GM19351 (cell line): ENCODE results near the gene TMEM270.
"Not testable (repeated sequence)": the region's sequence is repeated elsewhere in the genome, so short reads cannot be mapped to it uniquely, and the experiment has no call there.

Experiments used
- ATAC-seq: cut with Tn5 transposase; IDR thresholded peaks from one replicate; pipeline ENCODE4 v1.9.1; 2021; ENCODE audit warnings: mild to moderate bottlenecking, moderate library complexity; ENCODE audit not compliant: unreplicated experiment

TMEM270 gene

GRCh38 chr7:73860859-73861258 is at the start of gene TMEM270:
TSS of gene TMEM270 (plus strand) at chr7:73861159. CDS start at chr7:73861195, 36 bp downstream.
- no peak for ATAC-seq

DNA sequence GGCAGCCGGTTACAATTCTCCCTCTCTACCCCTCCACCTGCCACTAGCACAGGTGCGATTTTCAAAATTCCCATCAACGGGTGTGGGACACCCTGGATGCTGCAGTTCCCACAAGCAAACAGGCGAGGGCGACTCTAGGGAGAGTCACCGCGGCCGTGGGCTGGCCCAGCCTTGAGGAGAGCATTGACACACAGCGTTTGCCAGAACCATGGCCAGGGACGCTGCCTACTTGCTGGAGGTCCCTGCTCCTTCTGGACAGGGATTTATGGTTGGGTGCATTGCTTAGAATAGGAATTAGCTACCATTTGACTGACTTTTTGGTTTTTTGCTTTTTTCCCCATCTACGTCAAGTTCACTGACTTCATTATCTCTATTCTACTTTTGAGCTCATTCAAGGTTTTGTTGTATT is 49.2 kb upstream of the TMEM270 start:
- ATAC-seq = no peak

DNA sequence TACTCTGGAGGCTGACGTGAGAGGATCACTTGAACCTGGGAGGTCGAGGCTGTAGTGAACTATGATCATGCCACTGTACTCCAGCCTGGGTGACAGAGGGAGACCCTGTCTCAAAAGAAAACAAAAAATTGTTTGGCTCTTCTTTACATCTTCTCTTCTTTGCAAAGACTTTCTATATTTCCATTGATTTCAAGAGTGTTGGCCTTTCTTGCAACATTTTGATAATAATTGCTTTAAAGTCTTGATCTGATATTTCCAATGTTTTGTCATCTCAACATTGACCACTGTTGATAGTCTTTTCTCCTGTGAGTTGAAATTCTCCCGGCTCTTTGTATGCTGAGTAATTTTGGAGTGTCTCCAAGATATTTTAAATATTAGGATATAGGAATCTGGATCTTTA is 48.0 kb upstream of the TMEM270 start:
- no peak for ATAC-seq

DNA sequence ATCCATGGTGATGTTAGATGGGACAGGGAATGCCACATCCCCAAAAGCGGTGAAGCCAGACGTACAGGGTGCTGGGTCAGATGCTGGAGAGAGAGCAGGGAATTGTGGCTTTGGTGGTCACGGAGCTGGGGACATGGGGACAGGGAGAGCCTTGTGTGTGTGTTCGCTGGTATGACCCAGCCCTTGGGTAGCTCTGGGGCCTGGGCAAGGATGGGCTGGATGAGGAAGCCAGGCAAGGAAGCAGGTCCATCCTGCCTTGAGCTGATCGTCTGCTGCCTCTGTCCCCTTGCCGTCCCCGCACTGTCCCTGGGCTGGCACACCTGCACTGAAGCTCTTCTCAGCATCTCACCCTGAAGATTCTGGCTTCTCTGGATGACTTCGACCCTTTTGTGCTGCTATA is 45.5 kb upstream of the TMEM270 start:
- no peak for ATAC-seq

GRCh38 chr7:73817121-73817520 is 43.8 kb upstream of the TMEM270 start:
- ATAC-seq = no peak

DNA sequence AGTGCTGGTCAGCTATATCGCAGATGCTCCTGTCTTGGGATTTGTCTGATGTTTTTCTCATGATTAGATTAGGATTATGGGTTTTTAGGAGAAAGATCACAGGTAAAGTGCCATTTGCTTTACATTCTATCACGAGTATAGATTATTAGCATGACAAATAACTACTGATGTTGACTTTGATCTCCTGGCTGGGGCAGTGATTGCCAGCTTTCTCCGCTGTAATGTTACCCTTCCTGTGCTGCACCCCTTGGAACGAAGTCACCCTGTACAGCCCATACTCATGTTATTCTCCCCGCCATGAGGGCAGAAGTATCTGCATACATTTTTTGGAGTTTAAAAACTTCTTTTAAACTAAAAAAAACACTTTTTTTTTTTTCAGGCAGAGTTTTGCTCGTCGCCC is 40.9 kb upstream of the TMEM270 start:
- no peak for ATAC-seq

DNA sequence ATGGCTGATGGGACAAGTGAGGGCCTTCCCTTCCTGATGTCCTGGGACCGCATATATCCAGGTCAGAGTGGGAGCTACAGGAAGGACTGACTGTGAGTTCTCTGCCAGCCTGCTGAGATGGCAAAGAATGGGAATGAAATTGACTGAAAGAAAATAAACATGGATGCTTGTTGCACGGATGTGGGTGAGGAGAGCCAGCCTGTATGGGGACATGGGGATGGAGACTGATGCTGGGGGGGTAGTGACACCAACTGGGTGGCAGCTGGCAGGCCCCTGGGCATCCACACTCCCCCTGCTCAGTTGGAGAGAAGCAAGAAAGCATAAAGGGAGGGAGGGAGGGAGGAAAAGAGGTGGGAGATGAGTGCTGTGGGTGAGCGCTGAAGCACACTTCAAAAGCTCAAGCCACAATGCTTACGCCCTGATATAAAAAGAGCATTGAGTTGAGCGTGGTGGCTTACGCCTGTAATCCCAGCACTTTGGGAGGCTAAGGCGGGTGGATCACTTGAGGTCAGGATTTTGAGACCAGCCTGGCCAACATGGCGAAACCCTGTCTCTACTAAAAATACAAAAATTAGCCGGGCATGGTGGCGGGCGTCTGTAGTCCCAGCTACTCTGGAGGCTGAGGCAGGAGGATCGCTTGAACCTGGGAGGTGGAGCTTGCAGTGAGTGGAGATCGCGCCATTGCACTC is 39.2 kb upstream of the TMEM270 start:
- ATAC-seq = not testable (repeated sequence)

DNA sequence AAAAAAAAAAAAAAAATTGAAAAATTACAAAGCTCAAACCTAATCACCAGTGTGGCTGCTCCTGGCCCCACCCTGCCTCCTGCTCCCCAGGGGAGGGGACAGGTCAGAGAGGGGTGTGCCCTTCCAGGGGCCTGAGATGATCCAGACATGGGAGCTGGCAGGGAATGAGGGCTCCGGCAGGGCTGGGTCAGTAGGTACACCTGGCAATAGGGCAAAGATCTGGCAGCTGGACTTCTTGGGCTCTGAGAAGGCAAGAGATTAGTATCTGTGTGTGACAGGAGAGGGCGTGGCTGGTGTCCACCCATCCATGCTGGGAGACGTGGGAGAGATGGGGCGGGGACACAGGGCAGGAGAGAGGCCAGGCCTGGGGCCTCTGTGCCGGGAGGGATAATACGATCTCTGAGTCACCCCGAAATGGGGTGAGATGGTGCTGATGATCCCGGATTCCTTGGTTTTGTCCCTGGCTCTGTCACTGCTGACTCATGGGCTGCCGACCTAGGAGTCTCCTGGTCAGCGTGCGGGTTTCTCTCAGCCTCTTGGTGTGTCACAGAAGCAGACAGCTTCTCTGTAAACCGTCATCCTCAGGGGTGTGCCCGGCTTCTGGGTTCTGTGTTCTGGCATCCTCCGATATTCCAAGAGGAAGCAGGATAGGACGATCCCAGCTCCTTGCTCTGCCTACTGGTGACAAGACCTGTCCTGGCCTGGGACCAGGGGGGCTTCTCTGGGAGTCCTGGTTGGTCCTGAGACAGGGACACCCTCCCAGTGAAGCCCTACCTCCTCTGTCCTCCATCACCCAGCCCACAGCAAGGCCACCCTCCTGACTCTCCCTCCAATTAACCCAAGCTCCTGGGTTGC is 38.4 kb upstream of the TMEM270 start:
- no peak for ATAC-seq

GRCh38 chr7:73823257-73823656 is 37.7 kb upstream of the TMEM270 start:
- no peak for ATAC-seq

DNA sequence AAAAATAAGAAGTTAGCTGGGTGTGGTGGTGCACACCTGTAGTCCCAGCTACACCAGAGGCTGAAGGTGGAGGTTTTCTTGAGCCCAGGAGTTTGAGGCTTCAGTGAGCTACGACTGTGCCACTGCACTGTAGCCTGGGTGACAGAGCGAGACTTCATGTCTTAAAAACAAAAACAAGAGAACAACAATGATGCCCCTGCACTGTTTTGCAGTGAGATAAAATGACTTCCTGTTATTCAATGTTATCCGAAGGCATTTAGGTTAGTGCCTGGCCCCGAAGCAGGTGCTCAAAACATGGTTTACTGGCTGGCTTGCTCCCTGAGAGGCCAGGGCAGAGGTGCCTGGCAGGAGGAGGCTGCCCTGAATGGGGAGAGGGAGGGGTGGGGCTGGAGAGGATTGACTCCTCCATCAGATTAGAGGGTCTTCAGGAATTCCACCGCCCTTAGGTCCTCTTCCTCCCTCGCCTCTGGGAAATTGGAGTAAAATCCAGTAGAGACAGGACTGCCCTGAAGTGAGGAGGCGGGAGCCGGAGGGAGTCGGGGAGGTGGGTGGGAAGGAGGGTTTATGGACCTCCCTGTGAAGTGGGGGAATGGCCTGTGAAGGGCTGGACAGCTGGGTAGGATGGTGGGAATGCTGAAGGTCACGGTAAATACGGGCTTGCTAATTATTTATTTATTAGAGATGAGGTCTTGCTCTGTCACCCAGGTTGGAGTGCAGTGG is 36.9 kb upstream of the TMEM270 start:
- no peak for ATAC-seq

DNA sequence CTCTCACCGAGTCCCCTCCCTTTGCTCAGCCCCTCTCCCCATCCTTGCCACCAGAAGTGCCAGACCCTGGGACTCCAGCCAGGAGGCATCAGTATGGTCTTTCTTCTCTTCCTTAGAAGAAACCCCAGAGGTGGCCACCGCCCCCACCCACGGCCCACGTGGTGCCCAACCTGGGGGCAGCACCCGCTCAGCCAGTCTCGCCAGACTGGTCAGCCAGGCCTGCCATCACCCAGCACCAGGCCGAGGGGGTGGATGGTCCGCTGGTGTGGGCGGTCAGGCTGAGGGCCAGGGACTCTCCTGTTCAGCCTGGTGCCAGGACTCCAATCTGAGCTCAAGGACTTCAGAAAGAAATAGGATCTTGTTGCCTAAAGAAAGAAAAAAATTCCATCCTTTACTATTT is 36.0 kb upstream of the TMEM270 start:
- no peak for ATAC-seq

DNA sequence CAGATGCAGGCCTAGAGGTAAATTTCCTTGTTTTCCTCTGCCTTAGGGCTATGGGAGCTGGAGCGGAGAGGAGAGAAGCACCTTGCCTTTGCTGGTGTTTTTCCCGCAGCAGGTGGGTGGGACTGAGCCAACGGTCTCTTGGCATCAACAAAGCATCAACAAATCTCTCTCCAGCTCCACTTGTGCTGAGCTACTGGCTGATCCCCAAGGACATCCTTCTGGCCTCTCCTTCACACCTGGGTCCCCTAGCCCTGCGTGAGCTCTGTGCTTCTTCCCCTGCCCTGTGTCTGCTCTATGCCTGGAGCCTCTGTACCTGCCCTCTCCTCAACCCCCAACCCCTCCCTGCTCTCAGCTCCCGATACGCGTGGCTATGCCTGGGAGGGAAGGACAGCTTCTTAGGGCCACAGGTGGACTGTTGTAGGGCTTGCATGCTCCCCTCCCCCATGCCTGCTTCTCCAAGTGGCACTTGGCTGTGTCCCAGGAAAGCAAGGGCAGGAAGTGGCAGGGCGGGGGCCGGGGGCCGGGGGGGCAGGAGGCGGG is 33.3 kb upstream of the TMEM270 start:
- ATAC-seq = no peak

DNA sequence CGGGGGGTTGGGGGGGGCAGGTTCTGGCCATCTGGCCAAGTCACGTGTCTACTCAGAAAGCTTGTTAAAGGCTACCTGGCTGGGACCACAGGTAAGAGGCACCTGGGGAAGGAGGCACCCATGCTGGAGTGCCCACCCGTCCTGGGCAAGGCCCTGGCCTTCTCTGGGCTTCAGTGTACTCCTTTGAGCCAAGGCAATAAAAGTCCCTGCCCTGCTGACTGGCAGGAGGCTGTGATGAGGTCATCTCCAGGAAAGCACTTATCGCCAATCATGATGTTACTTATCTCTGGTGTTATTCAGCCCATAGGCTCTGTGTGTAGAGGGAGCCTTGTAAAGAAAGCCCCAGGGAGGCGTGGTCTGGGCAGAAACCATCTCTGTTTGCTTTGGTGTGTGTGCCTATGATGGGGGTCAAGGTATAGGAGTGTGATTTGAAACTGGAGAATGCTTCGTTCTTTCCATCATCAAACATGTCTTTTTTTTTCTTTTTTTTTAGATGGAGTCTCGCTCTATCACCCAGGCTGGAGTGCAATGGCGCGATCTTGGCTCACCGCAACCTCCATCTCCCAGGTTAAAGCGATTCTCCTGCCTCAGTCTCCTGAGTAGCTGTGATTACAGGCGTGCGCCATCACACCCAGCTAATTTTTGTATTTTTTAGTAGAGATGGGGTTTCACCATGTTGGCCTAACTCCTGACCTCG is 32.7 kb upstream of the TMEM270 start:
- ATAC-seq = no peak

- ATAC-seq = no peak
These were observed 32.0 kb upstream of the TMEM270 start for GRCh38 chr7:73828972-73829371.

- ATAC-seq = no peak
These were observed 31.5 kb upstream of the TMEM270 start for GRCh38 chr7:73829505-73829904.

DNA sequence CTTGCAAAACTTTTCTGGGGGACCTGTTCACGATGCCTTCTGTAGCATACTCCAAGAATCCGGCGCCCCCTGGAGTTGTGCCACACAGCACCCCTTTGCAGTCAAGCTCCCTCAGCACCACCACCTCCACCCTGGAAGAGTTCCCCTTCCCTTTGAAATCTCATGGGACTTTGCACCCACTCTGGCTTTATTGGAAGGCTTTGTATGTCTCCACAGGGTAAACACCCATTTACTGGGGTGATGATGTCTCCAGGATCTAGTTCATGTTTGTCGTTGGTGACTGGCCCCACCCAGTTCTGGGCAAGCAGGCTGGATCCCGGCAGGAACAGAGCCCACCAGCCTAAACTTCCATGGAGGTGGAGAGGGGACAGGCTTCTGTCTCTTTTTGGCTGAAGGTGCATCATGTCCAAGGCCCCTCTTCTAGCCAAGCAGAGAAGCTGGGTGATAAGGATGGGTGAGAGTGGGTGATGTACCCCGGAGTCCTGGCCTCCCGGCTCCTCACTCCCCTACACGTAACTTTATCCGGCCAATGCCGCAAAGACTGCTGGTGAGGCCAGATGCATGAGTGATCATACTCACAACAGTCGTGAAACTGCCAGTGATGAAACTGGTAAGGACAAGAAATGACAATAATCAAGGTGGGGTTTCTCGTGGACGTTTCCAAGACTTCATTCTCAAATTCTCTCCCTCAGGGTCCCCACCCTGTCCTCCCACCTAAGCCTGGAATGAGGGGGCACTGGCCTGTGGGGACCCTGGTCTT is 30.9 kb upstream of the TMEM270 start:
- ATAC-seq = no peak

DNA sequence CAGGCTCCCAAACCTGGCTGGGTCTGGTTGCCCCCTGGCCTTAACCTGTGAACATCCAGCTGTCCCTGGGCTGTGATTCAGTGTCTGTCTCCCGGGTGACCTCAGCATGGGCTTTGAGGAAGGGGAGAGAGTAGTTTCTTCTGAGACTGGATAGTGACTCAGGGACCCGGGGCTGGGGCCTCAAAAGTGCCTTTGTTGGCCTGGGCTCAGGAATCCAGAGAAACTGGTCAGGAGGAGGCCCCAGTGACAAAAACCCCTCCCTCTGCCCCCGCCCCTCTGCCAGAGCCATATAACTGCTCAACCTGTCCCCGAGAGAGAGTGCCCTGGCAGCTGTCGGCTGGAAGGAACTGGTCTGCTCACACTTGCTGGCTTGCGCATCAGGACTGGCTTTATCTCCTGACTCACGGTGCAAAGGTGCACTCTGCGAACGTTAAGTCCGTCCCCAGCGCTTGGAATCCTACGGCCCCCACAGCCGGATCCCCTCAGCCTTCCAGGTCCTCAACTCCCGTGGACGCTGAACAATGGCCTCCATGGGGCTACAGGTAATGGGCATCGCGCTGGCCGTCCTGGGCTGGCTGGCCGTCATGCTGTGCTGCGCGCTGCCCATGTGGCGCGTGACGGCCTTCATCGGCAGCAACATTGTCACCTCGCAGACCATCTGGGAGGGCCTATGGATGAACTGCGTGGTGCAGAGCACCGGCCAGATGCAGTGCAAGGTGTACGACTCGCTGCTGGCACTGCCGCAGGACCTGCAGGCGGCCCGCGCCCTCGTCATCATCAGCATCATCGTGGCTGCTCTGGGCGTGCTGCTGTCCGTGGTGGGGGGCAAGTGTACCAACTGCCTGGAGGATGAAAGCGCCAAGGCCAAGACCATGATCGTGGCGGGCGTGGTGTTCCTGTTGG is 30.0 kb upstream of the TMEM270 start, which contains the start of gene CLDN4:
TSS of gene CLDN4 (plus strand) at position 316 of the 903 bp plus-strand sequence. CDS start at position 522, 206 bp downstream.
- ATAC-seq = no peak

DNA sequence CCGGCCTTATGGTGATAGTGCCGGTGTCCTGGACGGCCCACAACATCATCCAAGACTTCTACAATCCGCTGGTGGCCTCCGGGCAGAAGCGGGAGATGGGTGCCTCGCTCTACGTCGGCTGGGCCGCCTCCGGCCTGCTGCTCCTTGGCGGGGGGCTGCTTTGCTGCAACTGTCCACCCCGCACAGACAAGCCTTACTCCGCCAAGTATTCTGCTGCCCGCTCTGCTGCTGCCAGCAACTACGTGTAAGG is 29.4 kb upstream of the TMEM270 start:
- ATAC-seq = no peak
